Breast epithelium (tissue), 3 donors: Measurements from ENCODE around the gene HSCB.
"Not testable (repeated sequence)": the region's sequence is repeated elsewhere in the genome, so short reads cannot be mapped to it uniquely, and the experiment has no call there.

Experiments used
- CTCF ChIP-seq, 3 donors: fragments of 450-650 bp; IDR thresholded peaks; one replicate each; pipeline ENCODE4 v1.5.1; 2016 to 2017; ENCODE audit warnings: antibody characterized with exemption in 3 of 3, mild to moderate bottlenecking in 3 of 3, moderate library complexity in 3 of 3
- POLR2AphosphoS5 ChIP-seq, 3 donors: sonication (generic); formaldehyde crosslinking; IDR thresholded peaks; one replicate each; pipeline ENCODE4 v1.6.1; 2017; ENCODE audit warnings: antibody characterized with exemption in 3 of 3

- TF ChIP-seq POLR2AphosphoS5, CTCF (IDR thresholded peaks at IDR 0.05): not testable (repeated sequence)
These were observed 3.0 kb upstream of the HSCB start for GRCh38 chr22:28738876-28739275.
